Stimulated activated naive CD4-positive, alpha-beta T cell (primary cell): ENCODE measurements around the gene DPT.

Source experiments
- DNase-seq, 6 experiments: peaks; one replicate each; lab custom pipeline; 2025; lab: John Stamatoyannopoulos, UW

DPT gene

DNA sequence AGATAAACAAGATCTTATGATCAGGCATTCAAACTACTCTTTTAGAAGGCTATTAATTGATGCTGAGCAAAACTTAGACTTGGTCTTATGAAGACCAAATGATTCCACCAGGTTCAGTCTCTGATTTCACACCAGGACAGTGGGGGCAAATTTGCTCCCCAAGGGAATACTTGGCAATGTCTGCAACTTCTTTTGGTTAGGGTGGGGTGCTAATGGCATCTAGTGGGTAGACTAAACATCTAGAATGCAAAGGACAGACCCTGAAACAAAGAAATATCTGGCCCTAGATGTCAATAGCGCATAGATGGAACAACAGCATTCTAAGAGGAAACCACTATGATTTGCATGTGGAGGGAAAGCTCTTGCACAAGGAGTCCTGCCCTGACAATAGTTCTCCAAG, 30.6 kb downstream of the DPT start:
- DNase-seq = no peak

DNA sequence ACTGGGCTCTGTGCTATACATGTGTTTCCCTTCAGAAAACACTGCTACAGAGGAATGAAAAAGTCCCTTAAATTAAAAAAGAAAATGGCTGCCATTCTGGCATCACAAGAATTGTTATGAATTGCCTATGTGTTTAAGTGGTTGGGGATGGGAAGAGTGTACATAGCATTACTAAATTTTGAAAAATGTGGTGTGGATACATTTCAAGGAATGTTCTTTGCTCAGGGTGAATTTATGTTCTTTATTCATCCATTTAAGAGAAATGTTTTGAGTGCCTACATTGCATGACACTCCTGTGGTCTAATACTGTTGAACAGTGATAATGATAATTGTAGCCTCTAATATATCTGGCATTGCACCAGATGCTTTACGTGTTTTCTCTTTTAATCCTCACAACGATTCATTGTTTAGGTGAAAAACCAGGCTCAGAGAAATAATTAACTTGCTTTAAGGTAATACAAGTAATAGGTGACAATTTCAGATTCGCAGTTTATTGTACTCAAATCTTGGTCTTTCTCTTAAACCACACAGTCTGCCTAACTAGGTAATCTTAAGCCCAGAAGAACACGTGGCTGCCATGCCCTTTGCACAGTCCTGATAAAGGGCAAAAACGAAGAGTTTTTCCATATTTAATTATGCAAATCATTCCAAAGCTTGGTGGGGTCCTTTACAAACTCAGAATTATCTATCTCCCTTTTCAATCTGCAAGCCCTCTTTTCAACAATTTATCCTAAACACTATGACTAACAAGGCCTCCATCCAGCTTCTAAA, 31.5 kb downstream of the DPT start:
- no peak for DNase-seq

DNA sequence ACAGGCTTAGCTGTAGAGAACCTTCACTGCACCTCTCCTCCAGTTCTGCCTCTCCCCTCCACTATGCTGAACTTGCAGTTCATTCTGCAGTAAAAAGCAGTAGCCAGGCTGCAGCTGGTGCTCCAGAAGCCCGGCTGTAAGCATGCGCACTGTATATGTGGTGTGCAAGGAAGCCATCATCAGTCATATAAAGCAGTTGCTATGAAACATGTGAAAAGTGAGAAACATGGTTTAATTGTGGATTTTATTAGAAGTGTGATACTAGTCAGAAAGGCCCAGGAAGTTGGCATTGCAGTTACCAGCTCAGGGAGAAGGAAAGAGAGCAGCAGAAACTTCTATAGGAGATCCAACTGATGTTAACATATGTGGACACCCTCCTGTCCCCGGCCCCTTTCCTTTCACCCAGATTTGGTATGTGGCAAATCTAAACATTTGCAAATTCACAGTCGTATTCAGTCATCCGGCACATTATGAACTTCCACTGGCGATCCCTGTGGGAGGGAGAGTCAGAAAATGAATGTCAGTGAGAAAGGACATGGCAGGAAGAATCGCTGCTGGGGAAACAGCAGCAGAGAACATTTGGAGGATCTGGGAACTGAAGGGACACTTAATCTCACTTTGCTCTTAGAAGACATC, 32.8 kb downstream of the DPT start:
- no peak for DNase-seq

DNA sequence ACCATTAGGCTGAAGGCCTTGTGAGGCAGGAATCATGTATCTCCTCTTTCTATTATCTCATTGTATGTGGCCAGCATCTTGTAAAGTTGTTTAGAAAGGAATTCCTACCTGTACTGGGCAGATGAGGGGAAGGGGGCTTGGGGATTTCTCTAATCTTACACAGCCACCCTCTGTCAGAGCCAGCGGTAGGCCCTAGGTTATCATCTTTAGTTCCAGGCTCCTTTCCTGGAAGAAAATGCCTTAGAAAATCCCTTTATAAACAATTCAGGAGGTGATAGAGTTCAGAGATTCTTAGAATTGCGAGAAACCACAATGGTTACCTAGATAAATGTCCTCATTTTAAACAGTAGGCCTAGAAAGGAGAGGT, 35.2 kb downstream of the DPT start:
- DNase-seq = no peak

DNA sequence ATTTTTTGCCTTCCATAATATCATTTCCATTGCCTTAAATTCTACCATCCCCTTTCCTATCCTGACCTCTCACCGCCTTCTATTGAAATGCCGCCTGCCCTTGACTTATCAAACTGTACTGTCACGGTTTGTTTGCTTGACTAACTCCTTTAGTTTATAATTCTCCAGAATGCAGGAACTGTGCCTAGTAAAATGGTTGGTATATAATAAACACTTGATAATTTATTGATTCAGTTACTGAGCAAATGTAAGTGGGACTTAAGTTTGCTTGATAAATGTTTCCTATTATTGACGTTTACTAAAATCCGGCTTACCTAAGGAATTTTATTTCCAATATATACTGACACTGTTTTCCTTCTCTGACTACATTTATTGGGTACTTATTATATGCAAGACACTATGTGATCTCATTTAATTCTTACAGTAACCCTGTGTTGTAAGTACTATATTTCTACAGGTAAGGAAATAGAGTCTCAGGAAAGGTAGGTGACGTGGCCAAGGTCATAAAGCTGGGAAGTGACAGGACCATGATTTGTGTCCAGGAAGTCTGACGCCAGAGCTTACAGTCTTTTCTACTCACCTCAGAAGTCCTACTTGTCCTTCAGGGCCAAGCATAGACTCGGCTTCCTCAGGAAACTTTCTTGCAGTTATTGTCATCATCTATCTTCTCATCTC, 35.7 kb downstream of the DPT start:
- DNase-seq = no peak

DNA sequence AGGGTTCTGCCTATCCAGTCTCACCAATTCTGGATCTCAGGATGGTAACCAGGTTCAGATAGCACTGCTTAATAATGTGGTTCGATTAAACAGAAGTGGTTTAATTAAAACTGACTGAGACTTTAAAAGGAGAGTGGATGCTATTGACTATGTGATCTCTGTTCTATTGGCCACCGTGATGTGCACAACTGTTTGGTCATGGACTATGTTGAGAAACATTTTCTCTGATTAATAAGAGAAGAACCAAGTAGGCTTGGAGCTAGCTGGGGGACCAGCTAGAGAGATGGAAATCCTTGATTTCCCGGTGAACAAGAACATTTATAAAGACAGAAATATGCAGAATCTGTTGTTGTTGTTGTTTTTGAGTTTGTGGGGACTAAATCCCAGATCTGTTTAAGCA, 36.5 kb downstream of the DPT start:
- DNase-seq = no peak

DNA sequence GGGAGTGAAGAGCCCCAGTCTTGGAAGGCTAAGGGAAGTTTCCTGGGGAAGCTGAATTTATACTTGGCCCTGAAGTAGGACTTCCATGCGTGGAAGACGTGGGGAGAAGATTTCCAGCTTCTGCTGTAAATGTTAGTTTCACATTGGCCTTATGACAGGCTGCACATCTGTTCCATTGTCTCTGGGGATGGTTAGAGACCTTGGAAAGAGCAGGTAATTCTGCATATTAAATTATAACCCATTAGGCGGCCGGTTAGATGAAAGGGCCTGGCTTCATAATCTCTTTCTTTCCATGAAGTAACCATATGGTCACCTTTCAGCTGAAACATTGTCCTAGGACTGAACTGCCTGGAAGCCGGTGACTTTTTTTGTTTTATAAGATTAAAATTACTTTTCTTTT, 37.5 kb downstream of the DPT start:
- DNase-seq = no peak

DNA sequence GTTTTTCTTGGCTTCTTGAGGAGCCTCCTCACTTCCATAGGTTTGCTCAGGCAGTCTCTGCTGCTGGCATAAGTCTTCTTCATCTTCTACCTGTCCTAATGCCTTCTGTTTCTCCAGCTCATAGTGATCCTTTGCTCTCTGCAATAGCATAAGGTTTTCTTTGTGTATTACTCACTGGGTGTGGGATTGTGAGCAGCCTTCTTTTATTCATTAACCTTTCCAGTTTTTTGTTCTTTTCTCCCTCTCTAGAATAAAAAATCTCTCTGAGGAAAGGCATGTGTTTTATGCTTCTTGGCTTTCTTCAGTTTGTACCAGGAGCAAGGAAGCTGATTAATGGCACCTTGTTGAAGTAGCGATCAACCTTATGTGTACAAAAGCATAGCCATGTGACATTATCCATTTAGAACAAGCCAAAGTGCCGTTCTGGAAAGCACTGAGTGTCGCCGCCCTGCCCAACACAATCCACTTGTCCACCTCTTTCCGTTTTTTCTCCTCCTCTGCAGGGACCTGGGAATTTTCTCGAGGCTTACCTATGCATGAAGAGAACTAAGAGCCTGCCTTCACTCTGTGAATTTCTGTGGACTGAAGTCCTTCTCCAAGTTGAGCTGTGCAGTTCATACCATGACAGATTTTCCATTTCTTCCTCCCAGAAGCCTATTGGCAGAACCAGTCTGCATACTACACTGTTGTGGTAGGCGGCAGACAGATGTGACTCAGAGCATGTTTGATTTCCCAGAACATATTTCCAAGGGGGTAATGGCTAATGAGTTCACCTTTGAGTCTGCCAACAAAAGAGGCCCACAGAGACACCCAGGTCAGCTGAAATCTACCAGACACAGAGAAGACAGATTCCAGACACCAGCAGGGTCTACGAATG, 39.0 kb downstream of the DPT start:
- no peak for DNase-seq

DNA sequence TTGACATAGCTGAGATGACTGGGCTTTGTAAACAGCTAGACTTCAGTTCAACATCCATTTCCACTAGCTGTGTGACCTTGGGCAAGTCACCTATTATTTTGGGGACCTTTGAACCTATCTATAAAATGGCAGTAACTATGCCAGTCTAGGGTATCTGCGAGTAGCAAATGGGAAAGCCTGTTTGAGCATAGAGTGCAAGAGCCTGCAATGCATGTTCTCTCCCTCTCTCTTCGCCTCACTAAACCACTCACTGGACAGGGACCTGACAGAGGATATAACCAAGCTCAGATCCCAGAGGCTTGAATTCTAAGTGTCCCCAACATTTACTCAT, 39.7 kb downstream of the DPT start:
- no peak for DNase-seq

DNA sequence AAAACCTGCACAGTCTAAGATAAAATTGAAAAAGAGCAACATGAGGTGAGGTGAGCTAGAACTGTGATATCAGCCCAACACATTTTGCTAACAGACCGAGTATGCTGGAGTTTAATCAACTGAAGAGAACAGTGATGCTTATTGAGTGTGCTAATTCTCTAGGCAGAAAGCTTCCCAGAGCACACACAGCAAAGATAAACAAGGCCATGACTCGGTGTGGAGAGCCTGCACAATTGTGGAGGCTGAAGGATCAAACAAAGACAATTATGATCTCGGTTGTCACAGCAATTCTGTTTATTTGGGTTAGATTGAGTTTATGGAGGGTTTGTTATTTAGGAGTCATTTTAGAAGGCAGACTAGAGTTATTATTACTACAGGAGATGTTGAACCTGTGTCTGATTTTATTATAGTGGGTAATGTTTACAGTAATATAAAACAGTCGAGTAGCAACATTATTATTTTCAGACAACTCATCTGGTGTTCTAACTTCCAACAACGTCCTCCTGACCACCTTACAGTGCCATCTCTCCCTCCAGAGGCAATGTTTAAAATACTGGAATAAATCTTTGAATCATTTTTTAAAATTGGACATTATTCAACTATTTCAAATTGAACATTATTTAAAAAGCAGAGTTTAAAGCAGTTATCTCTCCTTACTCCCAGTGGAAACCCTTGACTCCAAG, 40.2 kb downstream of the DPT start:
- DNase-seq = no peak

DNA sequence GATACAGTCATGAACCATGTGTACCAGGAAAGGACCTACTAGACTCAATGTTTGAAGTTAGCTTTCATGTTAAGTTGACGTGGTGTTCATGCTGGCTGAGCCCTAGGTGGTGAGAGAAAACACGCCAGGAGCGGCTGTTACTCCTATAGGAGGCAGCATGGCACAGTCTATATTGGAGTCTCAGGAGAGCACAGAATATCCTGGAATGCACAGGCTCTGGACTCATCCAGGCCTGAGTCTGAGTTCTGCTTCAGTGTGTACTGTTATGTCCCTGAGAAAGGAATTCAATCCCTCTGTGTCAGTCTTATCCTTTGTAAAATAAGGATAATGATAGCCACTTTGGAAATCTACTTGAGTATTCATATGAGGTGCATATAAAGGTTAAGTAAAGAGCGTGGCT, 41.2 kb downstream of the DPT start:
- DNase-seq = no peak

DNA sequence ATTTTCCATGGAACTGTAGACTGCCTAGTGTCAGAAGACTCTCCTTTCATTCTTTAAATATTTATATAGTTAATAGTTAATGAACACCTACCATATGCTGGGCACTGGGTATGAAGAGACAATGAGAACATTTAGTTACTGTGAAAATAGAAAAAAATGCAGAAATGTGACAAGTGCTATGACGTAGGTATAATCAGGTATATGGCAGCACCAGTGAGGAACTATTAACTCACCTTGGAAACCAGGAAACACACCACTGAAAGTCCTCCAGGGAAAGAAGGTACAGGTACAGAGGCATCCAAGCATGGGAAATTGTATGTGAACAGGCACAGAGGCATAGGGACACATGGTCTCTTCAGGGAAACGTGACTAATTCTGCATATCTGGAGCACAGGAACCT, 42.3 kb downstream of the DPT start:
- DNase-seq = no peak

DNA sequence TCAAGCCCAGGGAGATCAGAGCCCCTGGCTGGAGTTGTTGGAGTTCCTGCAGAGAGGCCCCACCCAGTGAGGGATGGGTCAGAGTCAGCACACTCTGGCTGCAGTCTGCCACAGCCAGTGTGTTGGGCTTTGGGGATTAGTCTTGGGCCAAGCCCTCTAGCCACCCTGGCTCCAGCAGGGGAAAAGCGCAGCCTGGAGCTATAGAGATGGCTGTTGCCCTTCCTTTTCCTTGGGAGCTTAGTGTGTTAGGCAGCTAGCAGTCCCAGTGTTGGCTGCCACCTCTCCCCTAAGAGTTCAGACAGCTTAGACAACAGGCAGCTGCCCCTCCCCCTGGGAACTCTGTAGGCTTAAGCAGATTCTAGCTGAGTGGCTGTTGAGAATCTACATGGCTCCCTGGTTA, 45.1 kb downstream of the DPT start:
- no peak for DNase-seq

DNA sequence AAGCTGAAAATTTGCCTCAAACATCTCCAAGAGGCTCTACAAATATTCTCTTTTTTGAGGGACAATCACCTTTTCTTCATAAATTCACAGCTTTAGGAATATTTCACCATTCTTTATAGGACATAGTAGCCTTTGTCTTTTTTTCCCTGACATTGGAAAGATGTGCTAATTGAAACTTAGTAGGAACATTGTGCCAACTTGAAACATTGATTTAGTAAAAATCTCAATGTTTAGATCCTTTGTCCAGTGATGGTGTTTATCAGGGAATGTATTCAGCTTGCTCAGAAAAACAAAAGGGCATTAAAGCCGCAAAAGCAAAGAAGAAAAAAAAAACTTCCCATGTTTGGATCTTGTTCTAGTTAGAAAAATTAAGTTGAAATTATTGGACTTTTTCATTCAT, 52.1 kb downstream of the DPT start:
- DNase-seq = no peak

DNA sequence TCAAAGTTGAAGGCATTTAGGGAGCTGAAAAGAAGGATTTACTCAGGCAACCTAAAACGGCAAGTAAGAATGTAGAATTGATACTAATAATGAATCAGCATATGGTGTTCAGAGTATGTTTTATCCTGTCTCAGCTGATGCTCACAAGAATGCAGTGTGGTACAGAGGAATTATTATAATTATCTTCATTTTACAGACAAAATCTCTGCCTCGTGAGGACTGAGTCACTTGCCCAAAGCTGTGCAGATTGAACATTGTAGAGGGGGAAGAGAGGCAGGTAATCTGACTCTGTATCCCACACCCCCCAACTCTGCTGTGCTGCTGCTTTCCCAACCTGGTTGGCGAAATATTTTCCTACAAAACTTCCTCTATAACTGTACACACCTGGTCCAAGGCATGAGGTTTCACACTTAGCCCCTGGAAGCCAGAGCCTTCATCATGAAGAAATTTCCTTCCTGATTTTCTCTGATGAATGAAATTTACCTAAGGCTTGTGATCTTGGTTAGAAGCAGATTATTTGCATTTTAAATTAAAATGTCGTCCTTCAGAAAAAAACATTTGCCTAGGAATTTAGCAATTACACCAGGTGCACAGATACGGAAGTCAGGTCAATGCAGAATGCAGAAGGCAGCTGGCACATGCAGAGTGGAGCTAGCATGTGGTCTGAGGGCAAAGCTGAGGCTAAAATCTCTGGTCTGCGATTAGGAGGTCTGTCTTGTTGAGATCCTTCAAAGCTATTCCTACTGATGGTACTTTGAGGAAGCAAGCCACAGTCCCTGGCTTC, 52.8 kb downstream of the DPT start:
- DNase-seq = no peak

DNA sequence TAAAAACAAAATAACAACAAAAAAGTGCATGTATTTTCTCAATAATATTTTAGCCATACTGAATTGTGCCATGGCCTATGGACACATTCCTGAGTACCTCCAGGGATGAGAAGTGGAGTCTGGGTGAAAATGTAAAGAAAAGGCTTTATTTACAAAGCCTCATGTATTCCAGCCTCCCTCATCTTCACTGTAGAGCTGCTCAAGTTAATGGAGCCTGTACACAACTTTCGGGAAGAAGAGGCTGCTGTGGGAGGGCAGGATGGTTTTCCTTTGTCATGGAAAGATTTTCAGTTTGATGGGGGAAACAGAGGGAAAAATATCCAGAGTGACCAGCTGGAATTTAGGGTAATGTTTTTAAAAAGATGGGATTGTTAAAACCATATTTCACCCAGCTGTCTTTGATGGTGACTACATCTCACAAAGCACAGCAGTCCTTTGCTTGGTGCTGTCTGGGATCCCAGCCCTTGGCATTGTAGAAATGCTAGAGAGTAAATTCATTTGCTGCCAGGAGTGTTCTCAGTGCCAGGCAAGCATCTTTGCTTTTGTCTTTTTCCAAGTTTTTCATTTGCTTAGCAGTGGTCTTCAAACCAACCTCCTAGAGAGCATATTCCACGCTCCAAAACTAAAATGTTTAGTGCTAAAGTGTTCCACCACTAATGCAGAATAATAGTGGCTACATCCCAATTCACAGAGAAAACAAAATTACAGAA, 54.9 kb downstream of the DPT start:
- no peak for DNase-seq

DNA sequence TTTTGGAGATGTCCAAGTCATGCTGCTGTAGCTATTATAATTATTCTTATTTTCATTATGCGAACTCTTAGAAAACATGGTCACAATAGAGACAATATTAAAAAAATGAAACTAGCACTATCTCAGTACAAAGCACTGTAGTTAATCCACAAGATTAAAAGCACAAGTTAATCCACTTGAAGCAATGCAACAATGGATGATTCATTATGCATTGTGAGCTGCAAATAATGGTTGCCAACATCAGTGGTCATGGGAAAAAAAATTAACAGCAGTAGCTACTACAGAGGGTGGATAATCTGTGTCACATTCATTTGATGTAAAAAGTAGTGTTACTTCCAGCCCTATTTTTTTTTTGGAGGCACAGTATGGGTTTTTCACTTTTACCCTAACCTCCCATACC, 56.7 kb downstream of the DPT start:
- DNase-seq = no peak

DNA sequence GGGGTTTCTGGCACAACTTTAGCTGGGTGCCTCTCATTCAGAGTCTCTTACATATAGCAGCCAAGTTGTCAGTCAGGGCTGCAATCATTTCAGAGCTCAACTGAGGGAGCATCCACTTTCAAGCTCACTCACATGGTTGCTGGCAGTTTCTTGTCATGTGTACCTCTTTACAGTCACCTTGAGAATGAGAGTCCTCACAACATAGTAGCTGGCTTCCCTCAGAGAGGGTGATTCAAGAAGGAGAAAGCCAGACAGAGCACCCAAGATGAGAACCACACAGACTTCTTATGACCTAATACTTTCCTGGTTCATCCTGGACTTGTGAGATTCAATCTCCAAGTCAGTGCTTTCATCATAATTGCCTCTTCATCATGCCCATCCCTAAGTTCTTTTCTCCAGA, 57.2 kb downstream of the DPT start:
- no peak for DNase-seq

DNA sequence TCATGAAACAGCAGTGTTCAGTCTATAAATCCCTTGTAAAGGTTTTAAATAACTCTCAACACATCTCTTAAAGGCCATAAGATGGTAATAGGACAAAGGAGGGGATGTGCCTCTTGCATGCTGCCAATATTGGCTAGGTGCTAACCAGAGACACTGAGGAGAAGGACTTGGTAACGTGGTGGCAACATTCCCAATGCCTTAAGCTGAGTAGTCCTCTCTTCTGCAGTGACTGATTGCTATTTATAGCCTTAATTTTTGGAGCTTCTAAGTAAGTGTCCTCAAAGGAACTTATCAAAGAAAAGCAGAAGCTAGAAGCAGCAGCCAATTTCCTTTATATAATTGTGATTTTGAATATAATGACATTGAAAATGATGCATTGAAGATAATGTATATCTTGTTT, 63.0 kb downstream of the DPT start:
- DNase-seq = no peak

DNA sequence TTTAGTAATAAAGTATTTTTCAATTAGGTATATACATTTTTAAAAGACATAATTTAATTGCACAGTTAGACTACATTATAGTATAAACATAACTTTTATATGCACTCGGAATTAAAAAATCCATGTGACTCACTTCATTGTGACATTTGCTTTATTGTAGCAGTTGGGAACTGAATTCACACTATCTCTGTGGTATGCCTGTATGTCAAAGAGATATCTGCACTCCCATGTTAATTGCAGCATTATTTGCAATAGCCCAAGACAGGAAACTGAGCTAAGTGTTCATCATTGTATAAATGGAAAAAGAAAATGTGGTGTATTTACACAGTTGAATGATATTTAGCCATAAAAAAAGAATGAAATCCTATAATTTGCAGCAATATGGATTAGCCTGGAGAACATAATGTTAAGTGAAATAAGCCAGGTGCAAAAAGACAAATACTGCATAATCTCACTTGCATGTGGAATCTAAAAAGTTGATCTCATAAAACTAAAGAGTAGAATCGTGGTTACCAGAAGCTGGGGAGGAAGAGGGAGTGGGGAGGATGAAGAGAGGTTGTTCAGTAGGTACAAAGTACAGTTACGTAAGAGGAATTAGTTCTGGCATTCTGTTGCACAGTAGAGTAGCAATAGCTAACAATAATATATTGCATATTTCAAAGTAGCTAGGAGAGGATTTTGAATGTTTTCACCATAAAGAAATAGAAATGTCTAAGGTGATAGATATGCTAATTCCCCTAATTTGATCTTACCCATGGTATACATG, 64.8 kb downstream of the DPT start:
- DNase-seq = no peak
